Pons (tissue), 1 donor: Measurements from ENCODE around the gene UGT1A1.

Experiments
- DNase-seq: peaks from one replicate; pipeline ENCODE4 v3.0.0-alpha.2; 2016; ENCODE audit warnings: low spot score

The UGT1A1 gene

DNA sequence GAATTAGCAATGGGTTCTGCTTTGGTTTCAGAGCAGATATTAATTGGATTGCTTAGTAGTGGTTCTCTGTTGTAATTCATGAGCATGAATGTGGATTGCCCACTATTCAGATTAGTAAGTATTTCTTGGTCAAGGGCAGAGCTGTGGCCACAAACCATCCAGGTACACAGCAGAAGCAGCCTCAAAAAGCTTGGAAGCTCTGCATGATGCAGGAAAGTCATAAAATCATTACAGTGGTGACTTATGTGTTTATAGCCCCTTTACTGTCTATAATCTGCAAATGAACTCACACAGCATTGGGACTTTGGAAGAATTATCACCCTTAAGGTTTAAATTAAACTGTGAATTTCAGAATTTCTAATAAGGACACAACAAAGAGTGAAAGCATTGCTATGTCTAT lies 1.9 kb upstream of the UGT1A1 start:
- no peak for DNase-seq

DNA sequence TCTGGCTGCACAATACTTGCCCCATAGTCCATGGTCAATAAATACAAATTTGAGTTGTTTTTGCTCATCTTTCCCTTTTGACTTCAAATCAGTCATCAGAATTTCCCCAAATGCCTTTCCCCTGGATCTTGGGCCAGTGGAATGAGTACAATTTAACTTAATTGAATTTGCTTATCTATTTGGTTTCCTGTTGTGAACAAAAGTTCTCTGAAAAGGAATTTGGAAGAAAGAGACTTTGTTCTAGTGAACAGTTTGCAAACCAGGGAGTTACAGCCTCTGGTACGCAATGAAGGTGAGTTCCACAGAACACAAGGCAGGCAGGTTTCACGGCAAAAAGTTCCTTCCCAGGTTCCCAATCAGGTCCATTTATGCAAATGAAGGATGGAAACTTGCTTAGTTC lies 1.2 kb upstream of the UGT1A1 start:
- no peak for DNase-seq

DNA sequence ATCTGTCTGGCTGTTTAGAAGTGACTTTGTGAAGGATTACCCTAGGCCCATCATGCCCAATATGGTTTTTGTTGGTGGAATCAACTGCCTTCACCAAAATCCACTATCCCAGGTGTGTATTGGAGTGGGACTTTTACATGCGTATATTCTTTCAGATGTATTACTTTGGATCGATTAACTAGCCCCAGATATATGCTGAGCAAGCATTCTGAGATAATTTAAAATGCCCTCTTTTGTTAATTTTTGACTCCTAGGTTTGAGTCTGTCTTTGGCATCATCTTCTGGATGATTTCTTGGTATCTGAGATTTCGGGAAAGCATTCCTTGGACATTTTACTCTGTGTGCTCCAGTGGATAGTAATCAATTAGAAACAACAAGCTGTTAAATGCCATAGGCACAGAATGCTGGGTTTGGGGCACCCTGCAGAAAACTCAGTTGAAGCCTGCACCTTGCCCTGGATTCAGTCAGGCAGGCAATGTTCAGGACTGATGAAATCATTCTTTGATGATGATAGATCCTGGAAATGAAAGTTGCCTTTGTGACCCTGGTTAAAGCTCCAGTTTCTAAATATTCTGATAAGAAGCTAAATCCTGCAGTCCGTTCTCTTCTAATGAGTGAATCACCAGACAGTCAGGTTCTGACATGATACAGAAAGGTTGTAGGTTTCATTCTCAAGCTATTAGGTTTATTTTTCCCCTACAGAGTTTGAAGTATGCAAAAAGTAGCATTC lies 1.1 kb downstream of the UGT1A1 start:
- DNase-seq = no peak

DNA sequence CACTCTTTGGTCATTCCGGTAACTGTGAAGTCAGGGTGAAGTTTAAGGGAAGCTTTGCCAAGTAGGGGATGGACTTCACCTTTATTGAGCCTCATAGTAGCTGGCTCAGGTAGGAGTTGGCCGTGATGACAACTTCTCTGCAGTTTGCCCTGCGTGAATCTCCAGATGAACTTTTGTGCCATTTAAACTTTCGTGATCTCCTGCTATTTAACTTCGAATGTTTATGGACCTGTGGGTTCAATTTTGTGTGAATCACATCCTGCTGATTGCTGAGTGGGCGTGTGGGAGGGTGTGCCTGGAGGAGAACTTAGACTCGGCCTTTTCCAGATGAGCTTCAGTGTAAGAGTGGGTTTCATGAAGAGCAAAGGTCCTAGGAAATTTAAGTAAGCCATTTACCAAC lies 4.2 kb downstream of the UGT1A1 start:
- DNase-seq = no peak

- DNase-seq = no peak
Measured at GRCh38 chr2:233764761-233765160, 4.7 kb downstream of the UGT1A1 start.

DNA sequence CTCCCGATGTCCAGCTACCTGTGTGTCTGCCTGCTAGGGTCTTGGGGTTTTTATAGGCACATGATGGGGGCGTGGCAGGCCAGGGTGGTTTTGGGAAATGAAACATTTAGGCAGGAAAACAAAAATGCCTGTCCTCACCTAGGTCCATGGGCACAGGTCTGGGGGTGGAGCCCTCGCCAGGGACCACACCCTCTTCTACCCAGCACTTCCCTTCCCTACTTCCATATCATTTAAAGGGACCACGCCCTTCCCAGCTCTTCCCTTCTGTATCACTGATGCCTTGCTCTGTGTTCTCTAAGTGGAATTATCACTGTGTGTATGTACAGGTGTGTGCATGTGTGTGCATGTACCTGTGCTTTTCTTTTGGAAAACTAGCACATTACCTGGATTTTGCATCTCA lies 6.3 kb downstream of the UGT1A1 start:
- DNase-seq = no peak

DNA sequence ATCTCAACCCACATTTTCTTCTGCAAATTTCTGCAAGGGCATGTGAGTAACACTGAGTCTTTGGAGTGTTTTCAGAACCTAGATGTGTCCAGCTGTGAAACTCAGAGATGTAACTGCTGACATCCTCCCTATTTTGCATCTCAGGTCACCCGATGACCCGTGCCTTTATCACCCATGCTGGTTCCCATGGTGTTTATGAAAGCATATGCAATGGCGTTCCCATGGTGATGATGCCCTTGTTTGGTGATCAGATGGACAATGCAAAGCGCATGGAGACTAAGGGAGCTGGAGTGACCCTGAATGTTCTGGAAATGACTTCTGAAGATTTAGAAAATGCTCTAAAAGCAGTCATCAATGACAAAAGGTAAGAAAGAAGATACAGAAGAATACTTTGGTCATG lies 8.0 kb downstream of the UGT1A1 start:
- DNase-seq = no peak

- DNase-seq = no peak
Measured at GRCh38 chr2:233769260-233769659, 9.2 kb downstream of the UGT1A1 start.

DNA sequence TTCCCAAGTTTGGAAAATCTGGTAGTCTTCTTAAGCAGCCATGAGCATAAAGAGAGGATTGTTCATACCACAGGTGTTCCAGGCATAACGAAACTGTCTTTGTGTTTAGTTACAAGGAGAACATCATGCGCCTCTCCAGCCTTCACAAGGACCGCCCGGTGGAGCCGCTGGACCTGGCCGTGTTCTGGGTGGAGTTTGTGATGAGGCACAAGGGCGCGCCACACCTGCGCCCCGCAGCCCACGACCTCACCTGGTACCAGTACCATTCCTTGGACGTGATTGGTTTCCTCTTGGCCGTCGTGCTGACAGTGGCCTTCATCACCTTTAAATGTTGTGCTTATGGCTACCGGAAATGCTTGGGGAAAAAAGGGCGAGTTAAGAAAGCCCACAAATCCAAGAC lies 12.1 kb downstream of the UGT1A1 start:
- DNase-seq = no peak

DNA sequence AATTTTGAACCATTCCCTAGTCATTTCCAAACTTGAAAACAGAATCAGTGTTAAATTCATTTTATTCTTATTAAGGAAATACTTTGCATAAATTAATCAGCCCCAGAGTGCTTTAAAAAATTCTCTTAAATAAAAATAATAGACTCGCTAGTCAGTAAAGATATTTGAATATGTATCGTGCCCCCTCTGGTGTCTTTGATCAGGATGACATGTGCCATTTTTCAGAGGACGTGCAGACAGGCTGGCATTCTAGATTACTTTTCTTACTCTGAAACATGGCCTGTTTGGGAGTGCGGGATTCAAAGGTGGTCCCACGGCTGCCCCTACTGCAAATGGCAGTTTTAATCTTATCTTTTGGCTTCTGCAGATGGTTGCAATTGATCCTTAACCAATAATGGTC lies 12.5 kb downstream of the UGT1A1 start:
- no peak for DNase-seq

DNA sequence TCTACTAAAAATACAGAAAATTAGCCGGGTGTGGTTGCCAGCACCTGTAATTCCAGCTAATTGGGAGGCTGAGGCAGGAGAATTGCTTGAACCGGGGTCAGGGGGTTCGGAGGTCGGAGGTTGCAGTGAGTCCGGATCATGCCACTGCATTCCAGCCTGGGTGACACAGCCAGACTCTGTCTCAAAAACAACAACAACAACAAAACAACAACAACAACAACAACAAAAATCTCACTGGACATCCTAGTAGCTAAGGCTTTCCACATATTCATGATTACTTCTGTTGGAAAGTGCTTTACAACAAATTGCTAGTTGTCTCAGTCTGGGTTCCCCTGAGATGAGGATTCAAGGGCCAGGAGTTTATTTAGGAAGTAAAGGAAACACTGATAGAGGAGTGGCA lies 13.8 kb downstream of the UGT1A1 start:
- DNase-seq = no peak

- DNase-seq = no peak
Measured at GRCh38 chr2:233775414-233775813, 15.3 kb downstream of the UGT1A1 start.

DNA sequence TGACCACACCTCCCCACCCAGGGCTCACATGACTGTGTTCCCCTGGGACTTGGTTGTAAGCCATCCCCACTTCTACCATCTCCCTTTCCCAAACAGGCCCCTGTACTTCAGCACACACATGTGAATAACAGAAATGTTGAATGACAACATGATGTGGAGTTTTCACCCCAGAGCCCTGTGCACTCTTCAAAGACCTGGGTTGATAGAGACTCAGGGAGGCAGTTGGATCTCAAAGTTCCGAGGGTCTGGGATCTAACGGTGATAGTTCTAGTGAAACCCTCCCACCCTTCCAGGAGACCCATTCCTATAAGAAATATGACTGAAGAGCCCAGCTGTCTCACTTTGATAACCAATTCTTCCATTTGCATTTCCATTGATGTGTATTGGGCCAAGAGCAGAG lies 18.0 kb downstream of the UGT1A1 start, which contains the start of gene MROH2A:
TSS of gene MROH2A (plus strand) at position 301 of the 400 bp plus-strand sequence. CDS start 1,029 bp downstream, outside the sequence.
- DNase-seq = no peak

DNA sequence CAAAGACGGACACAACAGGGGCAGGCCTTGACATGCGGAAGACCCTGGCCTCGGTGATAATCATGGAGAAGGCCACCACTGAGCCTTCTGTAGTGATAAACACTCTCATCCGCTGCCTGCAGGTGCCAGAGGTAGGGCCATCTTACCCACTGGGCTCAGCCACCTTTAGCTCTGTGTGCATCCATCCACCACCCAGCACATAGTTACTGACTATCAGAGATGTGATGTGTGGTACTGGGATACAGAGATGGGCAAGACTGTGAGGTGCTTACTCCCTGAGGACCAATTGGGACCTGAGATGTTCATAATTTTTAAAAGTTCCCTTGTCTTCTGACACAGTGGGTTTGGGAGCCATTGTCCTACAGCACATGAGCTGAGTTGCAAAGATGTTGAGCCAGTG lies 19.7 kb downstream of the UGT1A1 start:
- DNase-seq = no peak

GRCh38 chr2:233780771-233781170 lies 20.7 kb downstream of the UGT1A1 start:
- DNase-seq = no peak

GRCh38 chr2:233789554-233789953 lies 29.5 kb downstream of the UGT1A1 start:
- no peak for DNase-seq

DNA sequence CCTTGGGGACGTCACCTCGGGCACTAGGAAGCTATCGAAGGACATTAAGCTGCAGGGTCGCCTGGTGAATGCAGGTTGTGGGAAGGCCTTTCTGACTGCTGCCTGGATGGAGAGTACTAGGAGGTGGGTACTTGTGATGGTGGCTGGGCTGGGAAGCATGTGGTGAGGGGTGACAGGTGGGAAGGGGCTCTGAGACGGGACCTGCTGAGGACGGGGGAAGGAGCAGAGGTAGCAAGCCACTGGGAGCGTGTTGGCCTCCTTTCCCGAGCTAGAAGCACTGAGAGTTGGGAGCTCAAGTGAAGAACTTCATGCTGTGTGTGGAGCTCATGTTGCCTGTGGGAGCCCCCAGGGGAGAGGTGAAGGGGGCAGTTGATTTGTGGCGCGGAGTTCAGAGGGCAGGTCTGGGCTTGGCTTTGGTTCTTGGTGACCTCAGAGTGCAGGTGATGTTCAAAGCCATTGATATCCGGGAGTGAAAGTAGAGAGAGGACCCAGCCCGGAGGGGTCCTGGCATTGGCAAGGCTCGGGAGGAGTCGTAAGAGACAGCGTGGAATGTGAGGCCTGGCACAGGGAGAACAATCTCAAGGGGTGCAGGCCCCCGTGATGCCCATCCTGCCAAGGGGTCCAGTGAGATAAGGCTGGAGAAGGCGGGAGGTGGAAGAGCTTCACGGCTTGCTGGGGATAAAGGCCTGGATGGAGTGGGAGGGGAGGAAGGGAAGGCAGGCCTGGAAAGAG lies 31.2 kb downstream of the UGT1A1 start:
- no peak for DNase-seq

DNA sequence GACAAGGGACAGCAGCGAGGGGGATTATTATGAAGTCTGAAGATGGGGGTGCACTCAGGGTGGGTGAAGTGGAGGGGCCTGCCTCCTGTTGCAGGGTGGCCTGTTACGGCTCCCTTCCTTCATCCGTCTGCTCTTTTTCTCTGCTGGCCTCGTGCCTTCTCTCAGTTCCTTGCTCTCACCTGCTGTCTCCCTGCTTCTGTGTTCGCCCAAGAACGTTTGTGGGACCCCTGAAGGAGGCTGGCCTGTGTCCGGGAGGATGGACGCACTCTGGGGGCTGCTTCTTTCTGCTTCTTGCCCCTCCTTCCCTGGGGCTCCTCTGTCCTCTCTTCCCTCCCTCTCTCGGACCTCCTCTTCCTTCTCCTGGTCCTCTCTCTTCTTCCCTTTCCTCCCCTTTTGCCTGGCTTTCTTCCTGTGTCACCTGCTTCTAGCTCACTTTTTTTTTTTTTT lies 31.8 kb downstream of the UGT1A1 start:
- DNase-seq = no peak

DNA sequence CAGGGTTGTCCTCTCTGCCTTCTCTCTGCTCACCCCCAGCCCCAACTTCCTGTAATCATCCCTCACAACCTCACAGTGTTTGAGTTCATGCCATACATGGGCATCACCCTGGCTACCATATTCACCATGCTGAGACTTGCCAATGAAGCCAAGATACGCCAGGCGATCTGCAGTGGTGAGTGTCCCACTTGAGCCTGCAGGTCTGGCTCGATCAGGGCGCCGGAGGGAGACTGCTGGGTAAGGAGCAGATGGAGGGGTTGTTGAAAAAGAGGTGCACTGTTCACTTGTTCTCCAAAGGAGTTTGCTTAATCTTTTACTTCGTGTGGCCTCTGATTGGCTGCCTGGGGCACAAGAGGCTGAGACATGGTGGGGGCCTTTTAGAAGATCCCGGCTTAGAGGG lies 32.6 kb downstream of the UGT1A1 start:
- no peak for DNase-seq

GRCh38 chr2:233793465-233794127 lies 33.5 kb downstream of the UGT1A1 start:
- no peak for DNase-seq

- no peak for DNase-seq
Measured at GRCh38 chr2:233794128-233794658, 34.1 kb downstream of the UGT1A1 start.

DNA sequence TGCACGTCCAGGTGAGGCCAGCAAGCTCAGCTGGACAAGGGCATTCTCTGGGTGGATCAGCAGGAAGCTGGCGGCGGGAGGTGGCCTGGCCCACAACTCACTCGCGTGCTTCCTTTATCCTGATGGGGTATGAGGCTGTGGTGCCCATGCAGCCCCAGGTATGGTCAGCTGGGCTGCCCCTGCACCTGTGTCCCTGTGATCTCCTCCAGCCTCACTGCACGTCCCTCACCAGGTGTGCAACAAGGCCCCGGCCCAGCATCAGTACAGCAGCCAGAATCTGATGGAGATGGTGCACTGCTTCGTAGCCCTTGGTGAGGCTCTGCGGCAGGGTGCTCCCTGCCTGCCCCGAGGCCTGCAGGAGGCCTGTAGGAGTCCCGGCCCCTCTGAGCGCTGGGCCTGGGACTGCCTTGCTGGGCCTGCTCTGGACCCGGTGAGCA lies 35.7 kb downstream of the UGT1A1 start:
- DNase-seq = no peak

DNA sequence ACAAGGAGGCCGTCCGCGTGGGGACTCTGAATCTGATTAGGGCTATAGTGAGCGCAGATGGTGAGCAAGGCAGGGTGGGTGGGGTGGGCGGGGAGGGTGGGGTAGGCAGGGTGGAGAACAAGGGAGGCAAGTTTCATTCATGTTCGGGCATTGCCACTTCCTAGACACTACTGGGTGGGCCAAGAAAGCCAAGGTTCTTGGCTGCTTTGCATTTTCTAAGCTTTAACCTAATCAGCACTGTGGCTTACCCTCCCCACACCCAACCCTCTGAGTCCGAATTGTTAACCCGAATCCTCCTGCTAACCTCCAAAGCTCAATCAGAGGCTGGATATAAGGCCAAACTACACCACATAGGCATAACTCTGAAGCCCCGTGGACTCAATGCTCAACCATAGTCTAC lies 36.2 kb downstream of the UGT1A1 start:
- DNase-seq = no peak
